ENCODE data around the gene ZNF235.

DNA sequence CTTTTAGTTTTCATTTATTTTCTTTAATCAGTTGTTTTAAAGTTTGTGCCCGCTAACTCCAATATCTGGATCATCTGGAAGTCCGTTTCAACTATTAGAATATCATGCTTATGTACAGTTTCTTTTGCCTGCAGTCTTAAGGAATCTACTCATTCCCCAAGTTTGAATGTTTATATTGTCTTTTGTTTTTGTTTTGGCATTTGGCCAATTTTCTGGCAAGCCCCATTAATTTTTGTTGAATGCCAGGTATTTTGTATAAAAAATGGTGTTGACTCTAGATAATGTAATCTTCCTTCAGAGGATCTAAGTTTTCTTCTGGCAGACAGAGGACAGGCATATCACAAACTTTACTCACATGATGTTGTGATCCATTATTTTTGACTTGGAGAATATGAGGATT is 11.1 kb upstream of the ZNF235 start:
- TF ChIP-seq POLR2AphosphoS5 (IDR thresholded peaks at IDR 0.05) = no peak
- TF ChIP-seq POLR2A (IDR thresholded peaks at IDR 0.05) = no peak
- TF ChIP-seq, protein P1, sequence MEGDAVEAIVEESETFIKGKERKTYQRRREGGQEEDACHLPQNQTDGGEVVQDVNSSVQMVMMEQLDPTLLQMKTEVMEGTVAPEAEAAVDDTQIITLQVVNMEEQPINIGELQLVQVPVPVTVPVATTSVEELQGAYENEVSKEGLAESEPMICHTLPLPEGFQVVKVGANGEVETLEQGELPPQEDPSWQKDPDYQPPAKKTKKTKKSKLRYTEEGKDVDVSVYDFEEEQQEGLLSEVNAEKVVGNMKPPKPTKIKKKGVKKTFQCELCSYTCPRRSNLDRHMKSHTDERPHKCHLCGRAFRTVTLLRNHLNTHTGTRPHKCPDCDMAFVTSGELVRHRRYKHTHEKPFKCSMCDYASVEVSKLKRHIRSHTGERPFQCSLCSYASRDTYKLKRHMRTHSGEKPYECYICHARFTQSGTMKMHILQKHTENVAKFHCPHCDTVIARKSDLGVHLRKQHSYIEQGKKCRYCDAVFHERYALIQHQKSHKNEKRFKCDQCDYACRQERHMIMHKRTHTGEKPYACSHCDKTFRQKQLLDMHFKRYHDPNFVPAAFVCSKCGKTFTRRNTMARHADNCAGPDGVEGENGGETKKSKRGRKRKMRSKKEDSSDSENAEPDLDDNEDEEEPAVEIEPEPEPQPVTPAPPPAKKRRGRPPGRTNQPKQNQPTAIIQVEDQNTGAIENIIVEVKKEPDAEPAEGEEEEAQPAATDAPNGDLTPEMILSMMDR (IDR thresholded peaks at IDR 0.05) = no peak
- no peak for TF ChIP-seq EP300 (IDR thresholded peaks at IDR 0.05)

Data from suprapubic skin (tissue), 4 donors.